Liver (tissue), 9 donors: ENCODE results near the gene MARK3. TPM values are rescaled to one million over a fixed set of nuclear protein-coding genes. Genes with fewer than 3 reads are reported as not detected.

Source experiments
- DNase-seq: peaks from one replicate; pipeline ENCODE4 v3.0.0-alpha.2; 2017; ENCODE audit warnings: low spot score
- H3K27ac ChIP-seq, 2 donors: one replicate each; pipeline ENCODE4 v1.7.0; 2013; ENCODE audit warnings: inconsistent platforms in 2 of 2, low read length in 2 of 2, control low read depth in 1 of 2, low read depth in 1 of 2, mild to moderate bottlenecking in 1 of 2
- H3K27me3 ChIP-seq, 4 donors: one replicate each; pipeline versions ENCODE4 v1.6.1 to v1.7.0; 2013; ENCODE audit warnings: low read length in 3 of 4, inconsistent platforms in 1 of 4, mild to moderate bottlenecking in 1 of 4, moderate library complexity in 1 of 4; ENCODE audit not compliant: control insufficient read depth in 4 of 4, insufficient read depth in 4 of 4
- H3K36me3 ChIP-seq, 4 donors: one replicate each; pipeline versions ENCODE4 v1.6.1 to v1.7.0; 2013; ENCODE audit warnings: low read length in 3 of 4, mild to moderate bottlenecking in 3 of 4, low read depth in 1 of 4, moderate library complexity in 1 of 4; ENCODE audit not compliant: control insufficient read depth in 4 of 4, insufficient read depth in 3 of 4
- H3K4me1 ChIP-seq, 4 donors: one replicate each; pipeline versions ENCODE4 v1.6.1 to v1.7.0; 2013; ENCODE audit warnings: low read length in 3 of 4, mild to moderate bottlenecking in 3 of 4, moderate library complexity in 1 of 4; ENCODE audit not compliant: control insufficient read depth in 4 of 4, insufficient read depth in 4 of 4
- H3K4me3 ChIP-seq, 3 donors: one replicate each; pipeline versions ENCODE4 v1.6.1 to v1.7.0; 2013; ENCODE audit warnings: low read length in 3 of 3, control low read depth in 1 of 3, low read depth in 1 of 3, mild to moderate bottlenecking in 1 of 3
- H3K9ac ChIP-seq, 2 donors: one replicate each; pipeline ENCODE4 v1.7.0; 2013; ENCODE audit warnings: low read length in 2 of 2, mild to moderate bottlenecking in 2 of 2, moderate library complexity in 2 of 2, control low read depth in 1 of 2, low read depth in 1 of 2
- H3K9me3 ChIP-seq, 4 donors: one replicate each; pipeline versions ENCODE4 v1.6.1 to v1.7.0; 2013; ENCODE audit warnings: low read length in 3 of 4; ENCODE audit not compliant: control insufficient read depth in 4 of 4
- ATF3 ChIP-seq: IDR thresholded peaks from 2 replicates; pipeline ENCODE4 v1.6.1; 2016; ENCODE audit warnings: antibody characterized with exemption
- CTCF ChIP-seq: fragments of 150-350 bp; IDR thresholded peaks from 2 replicates; pipeline ENCODE4 v1.5.1; 2017; ENCODE audit warnings: improper control_type of control experiment, low read depth, low read length; ENCODE audit not compliant: missing input control
- EGR1 ChIP-seq, 2 donors: IDR thresholded peaks; 2 replicates each; pipeline ENCODE4 v1.6.1; 2016 to 2018; ENCODE audit warnings: antibody characterized with exemption in 2 of 2, low read depth in 2 of 2
- FOXA1 ChIP-seq: IDR thresholded peaks from 2 replicates; pipeline ENCODE4 v1.6.1; 2016; ENCODE audit warnings: antibody characterized with exemption
- FOXA2 ChIP-seq: IDR thresholded peaks from 2 replicates; pipeline ENCODE4 v1.6.1; 2016; ENCODE audit warnings: antibody characterized with exemption
- GABPA ChIP-seq, 2 donors: IDR thresholded peaks in 1 of 2; conservative IDR thresholded peaks in 1 of 2; 2 replicates each; pipeline ENCODE4 v1.6.1; 2016; ENCODE audit warnings: antibody characterized with exemption in 2 of 2, mild to moderate bottlenecking in 1 of 2, moderate library complexity in 1 of 2
- HNF4A ChIP-seq, 2 donors: conservative IDR thresholded peaks; 2 replicates each; pipeline ENCODE4 v1.6.1; 2016; ENCODE audit warnings: antibody characterized with exemption in 2 of 2, mild to moderate bottlenecking in 2 of 2
- HNF4G ChIP-seq: IDR thresholded peaks from 2 replicates; pipeline ENCODE4 v1.6.1; 2016; ENCODE audit warnings: antibody characterized with exemption
- JUND ChIP-seq, 2 donors: IDR thresholded peaks; 2 replicates each; pipeline ENCODE4 v1.6.1; 2016; ENCODE audit warnings: antibody characterized with exemption in 2 of 2
- MAX ChIP-seq: IDR thresholded peaks from 2 replicates; pipeline ENCODE4 v1.6.1; 2016; ENCODE audit warnings: antibody characterized with exemption
- NR2F2 ChIP-seq: IDR thresholded peaks from 2 replicates; pipeline ENCODE4 v1.6.1; 2016; ENCODE audit warnings: antibody characterized with exemption
- RAD21 ChIP-seq, 2 donors: IDR thresholded peaks; 2 replicates each; pipeline ENCODE4 v1.6.1; 2016; ENCODE audit warnings: antibody characterized with exemption in 2 of 2, mild to moderate bottlenecking in 2 of 2
- REST ChIP-seq: IDR thresholded peaks from 2 replicates; pipeline ENCODE4 v1.6.1; 2016; ENCODE audit warnings: antibody characterized with exemption, mild to moderate bottlenecking
- RXRA ChIP-seq, 2 donors: IDR thresholded peaks; 2 replicates each; pipeline ENCODE4 v1.6.1; 2017 to 2018; ENCODE audit warnings: antibody characterized with exemption in 2 of 2, mild to moderate bottlenecking in 1 of 2
- SP1 ChIP-seq: IDR thresholded peaks from 2 replicates; pipeline ENCODE4 v1.6.1; 2018; ENCODE audit warnings: antibody characterized with exemption, mild to moderate bottlenecking
- TAF1 ChIP-seq: conservative IDR thresholded peaks from 2 replicates; pipeline ENCODE4 v1.6.1; 2016; ENCODE audit warnings: antibody characterized with exemption, mild to moderate bottlenecking
- YY1 ChIP-seq: IDR thresholded peaks from 2 replicates; pipeline ENCODE4 v1.6.1; 2016; ENCODE audit warnings: antibody characterized with exemption, mild to moderate bottlenecking
- ZBTB33 ChIP-seq: IDR thresholded peaks from 2 replicates; pipeline ENCODE4 v1.6.1; 2016; ENCODE audit warnings: antibody characterized with exemption
- WGBS: extraction: QIAGEN DNeasy Blood & Tissue Kit; methylation state at CpG from one replicate; pipeline ENCODE4 v1.1.7; 2013; 5-methylcytosine and 5-hydroxymethylcytosine counted together
- polyA plus RNA-seq, 2 donors: library from polyadenylated mRNA; stranded (reverse) in 1 of 2; unstranded in 1 of 2; fragments of 200-250 nt in 1 of 2; fragments of >200 nt in 1 of 2; fragmentation: Nextera tagmentation in 1 of 2; extraction: Ambion mirVana in 1 of 2; gene quantifications; one replicate each; pipeline versions ENCODE4 v1.2.1 to v1.2.3, GENCODE V29; 2013 to 2015
- total RNA-seq, 2 donors: library from RNA; depleted of rRNA; stranded (reverse); fragments of >200 nt; gene quantifications; one replicate each; pipeline ENCODE4 v1.2.3, GENCODE V29; 2014
- donor health status: healthy.
- donor health status: healthy.
- donor health status: healthy.
- donor health status: healthy.
- donor health status: healthy.

Gene MARK3
- total and polyA plus RNA-seq, 4 donors, result 14.1 to 86.0 (median 33.0) TPM

- no peak overlapping the region for H3K27ac ChIP-seq
- TF ChIP-seq GABPA (IDR thresholded peaks at IDR 0.05 in 1 of 2, conservative IDR thresholded peaks at IDR 0.05 in 1 of 2) (no peak), RXRA (IDR thresholded peaks at IDR 0.05) (peak in 1 of 2 donors; percentile 15), CTCF (peak; percentile 83), REST (no peak), ZBTB33 (no peak), FOXA1 (no peak), HNF4G (no peak), YY1 (no peak), MAX (no peak), ATF3 (no peak), HNF4A (conservative IDR thresholded peaks at IDR 0.05) (no peak), FOXA2 (no peak), RAD21 (IDR thresholded peaks at IDR 0.05) (peak; percentile 85 to 86), TAF1 (no peak), EGR1 (IDR thresholded peaks at IDR 0.05; ENCODE audit: low read depth in 2 of 2) (no peak), JUND (IDR thresholded peaks at IDR 0.05) (no peak), NR2F2 (no peak), SP1 (no peak)
- H3K9ac ChIP-seq, result no peak overlapping the region
- no peaks in the 10 kb centered on the region for H3K9me3 ChIP-seq
- 49% methylated on average over 17 of the region's 17 CpGs for WGBS
- peaks cover 0 to 2% (median under 1%) of the 10 kb centered on the region in 4 donors for H3K4me1 ChIP-seq
- no peaks in the 10 kb centered on the region for H3K27me3 ChIP-seq
- peaks cover 9 to 49% (median 32%) of the 10 kb centered on the region in 4 donors for H3K36me3 ChIP-seq
- no peak overlapping the region for H3K4me3 ChIP-seq
- peak; percentile 88 for DNase-seq
These were observed 115.2 kb downstream of the MARK3 start for GRCh38 chr14:103500148-103500990.
